GM23338 (cell line): ENCODE measurements around the gene NEDD1. TPM values are rescaled to one million over a fixed set of nuclear protein-coding genes. Genes with fewer than 3 reads are reported as not detected.

Experiments used
- ATAC-seq: fragments of 200-7000 bp; cut with Tn5 transposase; 3 replicates; pipeline ENCODE4 v1.9.1; 2020
- DNase-seq: peaks from one replicate; pipeline ENCODE4 v3.0.0-alpha.2; 2015; ENCODE audit warnings: low spot score
- H2AFZ ChIP-seq: fragments of 200-600 bp; sonication (generic); 2 replicates; pipeline ENCODE4 v1.8.0; 2016; ENCODE audit warnings: antibody characterized with exemption, mild to moderate bottlenecking, moderate library complexity
- H3F3A ChIP-seq: fragments of 200-600 bp; sonication (generic); replicated peaks from 2 replicates; pipeline ENCODE4 v1.8.0; 2017; ENCODE audit warnings: antibody characterized with exemption, mixed run types, low read depth
- H3K27ac ChIP-seq: fragments of 200-600 bp; sonication (generic); 2 replicates; pipeline ENCODE4 v1.6.1; 2016; ENCODE audit warnings: low read depth
- H3K27me3 ChIP-seq: fragments of 200-600 bp; sonication (generic); 2 replicates; pipeline ENCODE4 v1.8.0; 2016; ENCODE audit warnings: mild to moderate bottlenecking, mixed run types, moderate library complexity; ENCODE audit not compliant: insufficient read depth
- H3K36me3 ChIP-seq: fragments of 200-600 bp; sonication (generic); 2 replicates; pipeline ENCODE4 v1.8.0; 2016; ENCODE audit warnings: mild to moderate bottlenecking; ENCODE audit not compliant: insufficient read depth
- H3K4me1 ChIP-seq: fragments of 200-600 bp; sonication (generic); 2 replicates; pipeline ENCODE4 v1.8.0; 2016; ENCODE audit warnings: mild to moderate bottlenecking, moderate library complexity; ENCODE audit not compliant: insufficient read depth
- H3K4me2 ChIP-seq: fragments of 200-600 bp; sonication (generic); 2 replicates; pipeline ENCODE4 v1.7.1; 2017; ENCODE audit warnings: mixed run types
- H3K4me3 ChIP-seq: fragments of 200-600 bp; sonication (generic); 2 replicates; pipeline ENCODE4 v1.6.1; 2016; ENCODE audit warnings: mixed run types
- H3K79me2 ChIP-seq: fragments of 200-600 bp; sonication (generic); replicated peaks from 2 replicates; pipeline ENCODE4 v1.8.0; 2017; ENCODE audit warnings: mild to moderate bottlenecking; ENCODE audit not compliant: insufficient read depth
- H3K9me2 ChIP-seq: fragments of 200-600 bp; sonication (generic); 2 replicates; pipeline ENCODE4 v1.8.0; 2017; ENCODE audit not compliant: insufficient read depth
- H4K20me1 ChIP-seq: fragments of 200-600 bp; sonication (generic); replicated peaks from 2 replicates; pipeline ENCODE4 v1.8.0; 2017; ENCODE audit warnings: mild to moderate bottlenecking; ENCODE audit not compliant: insufficient read depth
- H3K27ac Mint-ChIP-seq: 2 replicates; pipeline ENCODE4 v1.8.0; 2020; ENCODE audit warnings: inconsistent platforms, mild to moderate bottlenecking, moderate library complexity, mixed read lengths
- H3K27me3 Mint-ChIP-seq: 3 replicates; pipeline ENCODE4 v1.8.0; 2022; ENCODE audit warnings: low read depth, mild to moderate bottlenecking, moderate library complexity, mixed read lengths, inconsistent platforms; ENCODE audit not compliant: insufficient read depth, poor library complexity
- H3K36me3 Mint-ChIP-seq: 3 replicates; pipeline ENCODE4 v1.8.0; 2021; ENCODE audit warnings: low read depth, mild to moderate bottlenecking, inconsistent platforms, moderate library complexity, mixed read lengths
- H3K4me1 Mint-ChIP-seq: 3 replicates; pipeline ENCODE4 v1.8.0; 2020; ENCODE audit warnings: mild to moderate bottlenecking, inconsistent platforms, mixed read lengths
- H3K4me3 Mint-ChIP-seq: 3 replicates; pipeline ENCODE4 v1.8.0; 2021; ENCODE audit warnings: moderate library complexity, mild to moderate bottlenecking, inconsistent platforms, mixed read lengths
- H3K9me3 Mint-ChIP-seq: 3 replicates; pipeline ENCODE4 v1.8.0; 2020; ENCODE audit warnings: moderate library complexity, mild to moderate bottlenecking, inconsistent platforms, mixed read lengths
- CREB1 ChIP-seq: fragments of 250-450 bp; sonication (Bioruptor Pico); IDR thresholded peaks from 2 replicates; pipeline ENCODE4 v1.5.0; 2020; ENCODE audit warnings: low read depth, mild to moderate bottlenecking, moderate library complexity
- CTCF ChIP-seq, 2 experiments: fragments of 200-600 bp in 1 of 2; sonication (generic) in 1 of 2; conservative IDR thresholded peaks; 2 replicates each; pipeline versions ENCODE4 v1.5.1 to v1.6.1; 2016 to 2017; ENCODE audit warnings: antibody characterized with exemption in 2 of 2, low read depth in 2 of 2, mild to moderate bottlenecking in 2 of 2, moderate library complexity in 1 of 2
- ETS1 ChIP-seq: IDR thresholded peaks from 2 replicates; pipeline ENCODE4 v1.6.1; 2016; ENCODE audit warnings: antibody characterized with exemption
- EZH2 ChIP-seq: fragments of 200-600 bp; sonication (generic); IDR thresholded peaks from one replicate; pipeline ENCODE4 v1.8.0; 2017; ENCODE audit warnings: antibody characterized with exemption, mild to moderate bottlenecking, low read depth; ENCODE audit not compliant: unreplicated experiment
- EZH2phosphoT487 ChIP-seq: fragments of 200-600 bp; sonication (generic); IDR thresholded peaks from one replicate; pipeline ENCODE4 v1.8.1; 2018; ENCODE audit warnings: antibody characterized with exemption; ENCODE audit not compliant: unreplicated experiment
- JUNB ChIP-seq: IDR thresholded peaks from one replicate; pipeline ENCODE4 v1.6.1; 2016; ENCODE audit warnings: antibody characterized with exemption; ENCODE audit not compliant: unreplicated experiment
- NANOG ChIP-seq: IDR thresholded peaks from 2 replicates; pipeline ENCODE4 v1.6.1; 2016; ENCODE audit warnings: antibody characterized with exemption, borderline replicate concordance
- POLR2AphosphoS5 ChIP-seq: IDR thresholded peaks from 2 replicates; pipeline ENCODE4 v1.6.1; 2016; ENCODE audit warnings: antibody characterized with exemption, low read depth
- REST ChIP-seq: IDR thresholded peaks from one replicate; pipeline ENCODE4 v1.6.1; 2018; ENCODE audit warnings: antibody characterized with exemption; ENCODE audit not compliant: unreplicated experiment
- STAT1 ChIP-seq: IDR thresholded peaks from one replicate; pipeline ENCODE4 v1.6.1; 2016; ENCODE audit warnings: antibody characterized with exemption; ENCODE audit not compliant: unreplicated experiment
- ZNF114 ChIP-seq: fragments of 250-450 bp; sonication (Bioruptor Pico); IDR thresholded peaks from 2 replicates; pipeline ENCODE4 v1.5.0; 2020; ENCODE audit warnings: mild to moderate bottlenecking, moderate library complexity
- ZNF331 ChIP-seq: fragments of 250-450 bp; sonication (Bioruptor Pico); IDR thresholded peaks from 2 replicates; pipeline ENCODE4 v1.5.0; 2020; ENCODE audit warnings: low read depth, mild to moderate bottlenecking, moderate library complexity
- ZNF462 ChIP-seq: fragments of 250-450 bp; sonication (Bioruptor Pico); IDR thresholded peaks from 2 replicates; pipeline ENCODE4 v1.5.0; 2020; ENCODE audit warnings: mild to moderate bottlenecking, moderate library complexity
- polyA plus RNA-seq: library from polyadenylated mRNA; unstranded; fragments of >200 nt; fragmentation: Nextera tagmentation; extraction: Ambion mirVana; gene quantifications from 2 replicates; pipeline ENCODE4 v1.2.1, GENCODE V29; 2016
- total RNA-seq: library from RNA; depleted of rRNA; stranded (reverse); fragments of >200 nt; shearing (Covaris generic); gene quantifications from 2 replicates; pipeline ENCODE4 v1.2.3, GENCODE V29; 2014

NEDD1 gene
- total and polyA plus RNA-seq, 2 experiments from 2014 or later, result 16.0 to 35.8 TPM

GRCh38 chr12:96861656-96862055 lies 45.4 kb upstream of the NEDD1 start:
- peaks cover 7% of the 10 kb centered on the region for H3K9me2 ChIP-seq
- H3K9me3 Mint-ChIP-seq, result peaks cover 13% of the 10 kb centered on the region
- ATAC-seq, result no peak
- H3K27ac Mint-ChIP-seq, result no peak overlapping the region
- H4K20me1 ChIP-seq, result no peaks in the 10 kb centered on the region
- no peak for DNase-seq
- no peaks in the 10 kb centered on the region for H3K27me3 Mint-ChIP-seq
- peaks cover 10% of the 10 kb centered on the region; the same call in 1 of the 2 replicates for H3K4me1 ChIP-seq
- no peak overlapping the region for H3K27ac ChIP-seq
- peaks cover 8% of the 10 kb centered on the region; the same call in 2 of the 3 replicates for H3K4me1 Mint-ChIP-seq
- no peak overlapping the region for H3K4me2 ChIP-seq
- no peak overlapping the region for H3K4me3 ChIP-seq
- no peak overlapping the region for H2AFZ ChIP-seq
- H3K36me3 ChIP-seq, result no peaks in the 10 kb centered on the region
- no peaks in the 10 kb centered on the region for H3K79me2 ChIP-seq
- H3K36me3 Mint-ChIP-seq, result peaks cover 5% of the 10 kb centered on the region
- no peaks in the 10 kb centered on the region for H3K27me3 ChIP-seq
- H3K4me3 Mint-ChIP-seq, result no peak overlapping the region
- no peak for TF ChIP-seq CTCF (conservative IDR thresholded peaks at IDR 0.05; ENCODE audit: low read depth in 2 of 2)
- no peak for TF ChIP-seq ZNF114 (CRISPR knock-in tag)
- TF ChIP-seq ZNF462, result no peak
- no peak for TF ChIP-seq EZH2phosphoT487
- TF ChIP-seq ZNF331, result no peak
- TF ChIP-seq CREB1 (CRISPR knock-in tag), result no peak
- TF ChIP-seq NANOG, result no peak
- no peak for TF ChIP-seq EZH2
- no peak for TF ChIP-seq JUNB
- TF ChIP-seq ETS1, result no peak
- no peak for TF ChIP-seq POLR2AphosphoS5
- TF ChIP-seq STAT1, result no peak
- TF ChIP-seq REST, result no peak
- H3F3A ChIP-seq, result no peaks in the 10 kb centered on the region
